Measurements from ENCODE around the gene FGF9.

The FGF9 gene

DNA sequence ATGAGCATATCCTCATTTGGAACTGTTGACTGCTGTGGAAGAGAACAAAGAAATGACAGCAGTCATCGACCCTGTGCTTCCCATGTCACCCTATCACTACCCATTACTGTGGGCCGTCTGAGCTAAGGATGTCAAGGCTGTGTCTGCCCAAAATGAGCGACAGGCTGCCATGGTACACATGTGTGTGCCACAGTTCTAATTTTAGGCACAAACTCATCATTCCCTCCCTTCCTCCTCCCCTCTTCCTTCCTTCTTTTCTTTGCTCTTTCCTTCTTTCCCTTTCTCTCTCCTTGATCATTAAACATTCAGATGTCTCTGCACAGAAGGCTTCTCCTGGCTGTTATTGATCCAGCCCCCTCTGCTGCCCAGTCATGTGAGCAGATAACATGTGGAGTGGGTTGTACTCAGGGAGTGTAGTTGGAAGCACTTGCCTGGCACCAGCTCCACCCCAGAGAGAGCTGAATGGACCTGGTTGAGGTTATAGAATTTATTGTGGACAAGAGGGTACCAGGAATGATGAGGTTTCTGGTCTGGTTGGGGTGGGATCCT, 6.3 kb downstream of the FGF9 start:
- no peaks in the 10 kb centered on the region for H3K36me3 ChIP-seq (ENCODE audit: low read depth)
- H3K9me3 ChIP-seq (ENCODE audit: severe bottlenecking), result no peaks in the 10 kb centered on the region
- H3K4me3 ChIP-seq (ENCODE audit: severe bottlenecking), result no peak overlapping the region
- no peaks in the 10 kb centered on the region for H3K4me1 ChIP-seq (ENCODE audit: insufficient read depth, poor library complexity, severe bottlenecking)
- TF ChIP-seq, protein P1, sequence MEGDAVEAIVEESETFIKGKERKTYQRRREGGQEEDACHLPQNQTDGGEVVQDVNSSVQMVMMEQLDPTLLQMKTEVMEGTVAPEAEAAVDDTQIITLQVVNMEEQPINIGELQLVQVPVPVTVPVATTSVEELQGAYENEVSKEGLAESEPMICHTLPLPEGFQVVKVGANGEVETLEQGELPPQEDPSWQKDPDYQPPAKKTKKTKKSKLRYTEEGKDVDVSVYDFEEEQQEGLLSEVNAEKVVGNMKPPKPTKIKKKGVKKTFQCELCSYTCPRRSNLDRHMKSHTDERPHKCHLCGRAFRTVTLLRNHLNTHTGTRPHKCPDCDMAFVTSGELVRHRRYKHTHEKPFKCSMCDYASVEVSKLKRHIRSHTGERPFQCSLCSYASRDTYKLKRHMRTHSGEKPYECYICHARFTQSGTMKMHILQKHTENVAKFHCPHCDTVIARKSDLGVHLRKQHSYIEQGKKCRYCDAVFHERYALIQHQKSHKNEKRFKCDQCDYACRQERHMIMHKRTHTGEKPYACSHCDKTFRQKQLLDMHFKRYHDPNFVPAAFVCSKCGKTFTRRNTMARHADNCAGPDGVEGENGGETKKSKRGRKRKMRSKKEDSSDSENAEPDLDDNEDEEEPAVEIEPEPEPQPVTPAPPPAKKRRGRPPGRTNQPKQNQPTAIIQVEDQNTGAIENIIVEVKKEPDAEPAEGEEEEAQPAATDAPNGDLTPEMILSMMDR (IDR thresholded peaks at IDR 0.05; ENCODE audit: poor library complexity, severe bottlenecking), result no peak
- H3K27me3 ChIP-seq (ENCODE audit: insufficient read depth, poor library complexity, severe bottlenecking), result peaks cover 43% of the 10 kb centered on the region
- H3K27ac ChIP-seq (ENCODE audit: poor library complexity, severe bottlenecking), result no peak overlapping the region
- ATAC-seq (ENCODE audit: low read depth), result no peak
- DNase-seq (ENCODE audit: low spot score), result no peak

DNA sequence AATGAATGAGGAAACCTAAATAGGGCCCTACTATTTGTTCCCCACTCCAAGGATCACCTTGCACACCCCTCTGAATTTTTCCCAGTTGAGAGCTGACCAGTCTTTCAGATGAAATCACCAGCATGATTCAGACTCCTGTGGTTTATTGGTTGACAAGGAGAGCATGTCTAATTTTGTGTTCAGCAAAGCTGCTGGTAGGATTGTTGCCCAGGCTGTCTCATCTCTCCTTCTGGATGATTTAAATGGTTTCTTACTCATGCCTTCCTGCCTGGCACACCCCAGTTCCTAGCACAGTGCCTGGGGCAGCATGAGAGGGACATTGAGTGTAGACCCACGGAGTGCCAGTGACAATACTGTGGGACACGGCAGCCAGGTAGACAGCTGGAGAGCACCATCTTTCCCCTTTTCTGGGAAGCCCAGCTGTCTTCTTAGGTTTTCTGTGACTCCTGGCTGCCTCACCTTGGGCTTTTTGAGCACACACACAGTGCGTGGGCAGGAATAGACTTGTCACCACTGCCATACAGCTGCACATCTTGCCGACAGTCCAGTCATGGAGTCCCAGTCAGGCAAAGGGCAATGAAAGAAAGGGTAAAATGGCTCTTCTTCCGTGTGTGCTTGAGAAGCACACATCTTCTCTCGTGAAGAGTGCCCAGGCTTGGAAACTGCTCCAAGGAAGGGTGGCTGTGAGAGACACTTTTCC, 12.3 kb downstream of the FGF9 start:
- peak; percentile 99 for ATAC-seq (ENCODE audit: low read depth)
- TF ChIP-seq, protein P1 (IDR thresholded peaks at IDR 0.05; ENCODE audit: poor library complexity, severe bottlenecking), result no peak
- Histone ChIP-seq H3K27ac (ENCODE audit: poor library complexity, severe bottlenecking) (peak overlapping the region; percentile 66), H3K36me3 (ENCODE audit: low read depth) (no peaks in the 10 kb centered on the region), H3K4me1 (ENCODE audit: insufficient read depth, poor library complexity, severe bottlenecking) (peaks cover 16% of the 10 kb centered on the region), H3K9me3 (ENCODE audit: severe bottlenecking) (no peaks in the 10 kb centered on the region), H3K4me3 (ENCODE audit: severe bottlenecking) (no peak overlapping the region), H3K27me3 (ENCODE audit: insufficient read depth, poor library complexity, severe bottlenecking) (no peaks in the 10 kb centered on the region)
- no peak for DNase-seq (ENCODE audit: low spot score)

DNA sequence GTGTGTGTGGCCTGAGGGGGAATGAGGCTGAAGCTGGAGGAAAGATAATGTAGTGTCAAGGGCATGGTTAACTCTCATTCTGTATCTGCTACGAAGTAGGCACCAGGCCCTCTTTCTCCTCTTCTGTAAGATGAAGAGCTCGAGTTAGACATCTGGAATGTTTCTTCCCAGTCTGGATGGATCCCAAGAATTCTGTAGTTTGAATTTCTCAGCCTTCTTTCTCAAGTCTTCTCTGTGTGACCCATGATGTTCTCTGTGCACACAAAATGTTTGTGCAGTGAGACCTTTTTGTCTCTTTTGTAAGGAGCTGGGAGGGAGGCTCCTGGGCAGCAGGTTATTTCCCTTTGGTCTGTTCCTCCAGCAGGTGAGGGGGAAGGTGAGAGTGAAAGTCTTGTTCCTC, 13.7 kb downstream of the FGF9 start:
- no peak overlapping the region for H3K4me3 ChIP-seq (ENCODE audit: severe bottlenecking)
- no peak for DNase-seq (ENCODE audit: low spot score)
- TF ChIP-seq, protein P1 (IDR thresholded peaks at IDR 0.05; ENCODE audit: poor library complexity, severe bottlenecking), result no peak
- H3K9me3 ChIP-seq (ENCODE audit: severe bottlenecking), result no peaks in the 10 kb centered on the region
- no peaks in the 10 kb centered on the region for H3K27me3 ChIP-seq (ENCODE audit: insufficient read depth, poor library complexity, severe bottlenecking)
- H3K36me3 ChIP-seq (ENCODE audit: low read depth), result no peaks in the 10 kb centered on the region
- H3K4me1 ChIP-seq (ENCODE audit: insufficient read depth, poor library complexity, severe bottlenecking), result peaks cover 19% of the 10 kb centered on the region
- H3K27ac ChIP-seq (ENCODE audit: poor library complexity, severe bottlenecking), result no peak overlapping the region
- no peak for ATAC-seq (ENCODE audit: low read depth)

DNA sequence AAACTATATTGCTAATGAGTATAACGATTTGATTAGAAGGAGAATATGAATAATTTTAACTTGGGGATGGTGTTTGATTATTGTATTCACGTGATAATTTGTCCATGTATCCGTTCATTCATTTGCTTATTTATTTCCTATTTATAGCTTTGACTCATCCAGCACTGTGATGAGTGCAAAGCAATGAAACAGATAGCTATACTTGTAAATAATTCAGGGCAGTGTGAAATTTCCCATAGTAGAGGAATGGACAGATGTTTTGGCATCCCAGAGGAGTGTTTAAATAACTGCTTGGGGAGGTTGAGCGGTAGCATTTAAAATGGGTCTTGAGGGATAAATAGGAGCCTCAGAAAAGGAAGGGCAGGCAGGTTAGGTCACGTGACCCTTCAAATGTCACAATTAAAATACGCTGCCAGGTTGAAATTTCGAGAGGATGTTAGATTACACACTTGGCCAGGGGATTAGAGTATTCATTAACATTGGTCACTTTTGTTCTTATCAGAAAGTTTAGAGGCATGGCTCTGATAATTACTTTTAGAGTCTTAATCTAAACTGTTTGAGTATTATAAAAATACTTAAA, 14.7 kb downstream of the FGF9 start:
- TF ChIP-seq, protein P1 (IDR thresholded peaks at IDR 0.05; ENCODE audit: poor library complexity, severe bottlenecking), result no peak
- no peak for ATAC-seq (ENCODE audit: low read depth)
- H3K4me1 ChIP-seq (ENCODE audit: insufficient read depth, poor library complexity, severe bottlenecking), result peaks cover 19% of the 10 kb centered on the region

More for the DNA sequence above, 14.7 kb downstream of the FGF9 start:
- DNase-seq (ENCODE audit: low spot score), result no peak
- Histone ChIP-seq H3K4me3 (ENCODE audit: severe bottlenecking) (no peak overlapping the region), H3K36me3 (ENCODE audit: low read depth) (no peaks in the 10 kb centered on the region), H3K27ac (ENCODE audit: poor library complexity, severe bottlenecking) (no peak overlapping the region), H3K9me3 (ENCODE audit: severe bottlenecking) (no peaks in the 10 kb centered on the region), H3K27me3 (ENCODE audit: insufficient read depth, poor library complexity, severe bottlenecking) (no peaks in the 10 kb centered on the region)
